ENCODE data around the gene CCNL2. TPM values are rescaled to one million over a fixed set of nuclear protein-coding genes. Genes with fewer than 3 reads are reported as not detected.
"Not testable (repeated sequence)": the region's sequence is repeated elsewhere in the genome, so short reads cannot be mapped to it uniquely, and the experiment has no call there.

CCNL2 gene
- total and polyA plus RNA-seq, 3 experiments from 2014 or later: 29.0 to 124 (median 119) TPM

DNA sequence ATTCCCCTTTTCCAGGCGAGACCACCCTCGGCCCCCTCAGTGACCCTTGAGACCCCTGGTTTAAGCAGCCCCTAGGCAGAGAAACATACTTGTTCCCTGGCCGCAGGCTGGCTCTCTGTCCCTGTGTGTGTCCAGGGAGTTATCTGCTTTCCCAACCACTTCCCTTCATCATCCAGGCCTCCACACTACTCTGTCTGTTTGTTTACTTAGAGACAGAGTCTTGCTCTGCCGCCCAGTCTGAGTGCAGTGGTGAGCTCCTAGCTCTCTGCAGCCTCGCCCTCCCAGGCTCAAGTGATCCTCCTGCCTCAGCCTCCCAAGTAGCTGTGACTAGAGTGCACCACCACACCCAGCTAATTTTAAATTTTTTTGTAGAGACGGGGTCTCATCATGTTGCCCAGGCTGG lies 30.5 kb upstream of the CCNL2 start:
- Mint-ChIP-seq H3K4me3 (no peak overlapping the region), H3K36me3 (no peaks in the 10 kb centered on the region), H3K9me3 (no peaks in the 10 kb centered on the region), H3K27ac (peak overlapping the region in 1 of 8 donors; percentile 2), H3K4me1 (peaks cover 3 to 7% (median 5%) of the 10 kb centered on the region in 3 donors), H3K27me3 (peaks cover 19 to 29% of the 10 kb centered on the region in 2 donors)
- ChIA-PET POLR2A (no interaction called here), CTCF (interaction anchor here (2.1 kb wide), 1 partner anchor 11 kb away, joined by 5 read pairs; no protein-coding TSS in a partner anchor)
- H3K27ac ChIP-seq (ENCODE audit: low read depth, low read length): no peak overlapping the region
- no peaks in the 10 kb centered on the region for H3K4me1 ChIP-seq (ENCODE audit: insufficient read depth, low read length)
- H3K9me3 ChIP-seq (ENCODE audit: low read length): no peaks in the 10 kb centered on the region
- no peak for DNase-seq
- no peak overlapping the region for H3K4me3 ChIP-seq (ENCODE audit: low read length)
- peaks cover 2% of the 10 kb centered on the region for H3K27me3 ChIP-seq (ENCODE audit: insufficient read depth, low read length, poor library complexity, severe bottlenecking)
- no peaks in the 10 kb centered on the region for H3K36me3 ChIP-seq (ENCODE audit: insufficient read depth, low read length)

DNA sequence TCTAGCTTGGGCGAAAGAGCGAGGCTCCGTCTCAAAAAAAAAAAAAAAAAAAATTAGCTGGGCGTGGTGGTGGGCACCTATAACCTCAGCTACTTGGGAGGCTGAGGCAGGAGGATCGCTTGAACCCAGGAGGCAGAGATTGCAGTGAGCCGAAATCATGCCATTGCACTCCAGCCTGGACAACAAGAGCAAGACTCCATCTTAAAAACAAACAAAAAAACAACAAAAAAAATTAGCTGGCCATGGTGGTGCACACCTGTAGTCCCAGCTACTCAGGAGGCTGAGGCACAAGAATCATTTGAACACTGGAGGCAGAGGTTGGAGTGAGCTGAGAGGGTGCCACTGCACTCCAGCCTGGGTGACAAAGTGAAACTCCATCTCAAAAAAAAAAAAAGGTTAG lies 29.8 kb upstream of the CCNL2 start:
- POLR2A ChIA-PET; H3K36me3 ChIP-seq (ENCODE audit: insufficient read depth, low read length); DNase-seq; H3K27ac Mint-ChIP-seq; H3K9me3 ChIP-seq (ENCODE audit: low read length); H3K27ac ChIP-seq (ENCODE audit: low read depth, low read length); H3K4me3 ChIP-seq (ENCODE audit: low read length); H3K36me3 Mint-ChIP-seq; H3K4me3 Mint-ChIP-seq; H3K4me1 ChIP-seq (ENCODE audit: insufficient read depth, low read length); H3K9me3 Mint-ChIP-seq; H3K27me3 ChIP-seq (ENCODE audit: insufficient read depth, low read length, poor library complexity, severe bottlenecking); H3K4me1 Mint-ChIP-seq: not testable (repeated sequence)
- H3K27me3 Mint-ChIP-seq: peaks cover 23 to 29% of the 10 kb centered on the region in 2 donors
- CTCF ChIA-PET: interaction anchor here (1.0 to 2.1 kb wide), 2 partner anchors 11 to 15 kb away, joined by 4 to 5 read pairs; no protein-coding TSS in a partner anchor

DNA sequence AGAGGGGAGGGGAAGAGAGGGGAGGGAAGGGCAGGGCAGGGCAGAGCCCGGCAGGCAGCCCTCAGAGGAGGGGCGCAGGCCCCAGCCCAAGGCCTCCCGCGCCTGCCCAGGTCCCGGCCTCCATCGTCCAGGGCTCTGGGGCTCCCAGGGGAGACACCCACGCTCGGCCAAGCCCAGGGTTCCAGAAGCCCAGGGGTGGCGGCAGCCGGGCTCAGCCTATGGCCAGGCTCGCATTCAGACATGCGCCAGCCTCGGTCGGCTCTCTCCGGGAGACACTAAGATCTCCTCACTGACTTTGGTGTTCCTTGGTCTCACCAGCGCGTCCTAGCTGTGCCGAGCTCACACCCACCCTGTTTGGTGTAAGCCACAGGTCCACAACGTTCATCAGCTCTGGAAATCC lies 29.0 kb upstream of the CCNL2 start:
- peak overlapping the region in 4 of 7 donors; percentile 13 to 68 (median 50) for H3K4me3 Mint-ChIP-seq
- H3K27me3 ChIP-seq (ENCODE audit: insufficient read depth, low read length, poor library complexity, severe bottlenecking): no peaks in the 10 kb centered on the region

DNA sequence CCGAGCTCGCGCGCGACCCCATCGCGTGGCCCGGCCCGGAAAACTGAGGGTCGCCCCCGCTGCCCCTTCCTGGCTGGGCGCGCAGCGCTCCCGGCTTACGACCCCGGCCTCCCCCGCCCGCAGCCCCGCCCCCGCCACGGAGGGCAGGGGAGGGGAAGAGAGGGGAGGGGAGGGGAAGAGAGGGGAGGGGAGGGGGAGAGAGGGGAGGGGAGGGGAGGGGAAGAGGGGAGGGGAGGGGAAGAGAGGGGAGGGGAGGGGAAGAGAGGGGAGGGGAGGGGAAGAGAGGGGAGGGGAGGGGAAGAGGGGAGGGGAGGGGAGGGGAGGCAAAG lies 28.6 kb upstream of the CCNL2 start:
- H3K36me3 Mint-ChIP-seq: no peaks in the 10 kb centered on the region

More for the DNA sequence above, 29.0 kb upstream of the CCNL2 start:
- peaks cover 24 to 31% of the 10 kb centered on the region in 2 donors for H3K27me3 Mint-ChIP-seq
- peak overlapping the region in 1 of 8 donors; percentile 70 for H3K27ac Mint-ChIP-seq
- CTCF ChIA-PET: interaction anchor here (1.0 to 2.1 kb wide), 2 partner anchors 12 to 14 kb away, joined by 4 to 5 read pairs; no protein-coding TSS in a partner anchor
- H3K36me3 Mint-ChIP-seq: no peaks in the 10 kb centered on the region
- POLR2A ChIA-PET: no interaction called here
- Histone ChIP-seq H3K4me3 (ENCODE audit: low read length) (no peak overlapping the region), H3K27ac (ENCODE audit: low read depth, low read length) (no peak overlapping the region), H3K9me3 (ENCODE audit: low read length) (no peaks in the 10 kb centered on the region), H3K36me3 (ENCODE audit: insufficient read depth, low read length) (no peaks in the 10 kb centered on the region), H3K4me1 (ENCODE audit: insufficient read depth, low read length) (no peaks in the 10 kb centered on the region)
- no peak for DNase-seq
- peaks cover 3 to 7% (median 5%) of the 10 kb centered on the region in 3 donors for H3K4me1 Mint-ChIP-seq
- H3K9me3 Mint-ChIP-seq: no peaks in the 10 kb centered on the region

DNA sequence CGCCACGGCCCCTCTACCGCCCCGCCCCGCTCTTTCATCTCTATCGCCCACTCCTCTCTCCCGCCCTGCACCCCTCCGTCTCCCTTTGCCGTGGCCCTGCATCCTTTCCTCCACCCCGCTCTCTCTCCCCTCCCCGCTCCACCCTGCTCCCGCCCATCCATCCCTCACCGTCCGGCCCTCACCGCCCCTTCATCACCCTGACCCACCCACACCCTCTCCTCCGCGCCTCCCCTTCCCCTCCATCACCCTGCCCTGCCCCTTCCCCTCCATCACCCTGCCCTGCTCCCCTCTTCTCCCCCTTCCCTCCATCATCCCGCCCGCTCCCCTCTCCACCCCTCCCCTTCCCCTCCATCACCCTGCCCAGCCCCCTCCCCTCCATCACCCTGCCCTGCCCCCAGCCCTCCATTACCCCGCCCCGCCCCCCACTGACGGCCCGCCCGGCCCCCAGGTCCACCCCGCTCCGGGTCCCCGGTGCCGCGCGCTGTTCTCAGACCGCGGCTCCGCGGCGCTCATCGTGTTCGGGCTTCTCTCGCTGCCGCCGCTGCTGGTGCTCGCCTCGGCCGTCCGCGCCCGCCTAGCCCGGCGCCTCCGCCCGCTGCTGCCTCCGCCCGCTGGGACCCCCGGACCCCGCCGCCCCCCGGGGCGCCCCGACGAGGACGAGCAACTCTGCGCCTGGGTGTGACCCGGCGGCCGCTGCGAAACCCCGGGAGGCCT lies 28.1 kb upstream of the CCNL2 start:
- ChIA-PET CTCF (no interaction called here), POLR2A (no interaction called here)
- no peaks in the 10 kb centered on the region for H3K36me3 ChIP-seq (ENCODE audit: insufficient read depth, low read length)
- Mint-ChIP-seq H3K9me3 (no peaks in the 10 kb centered on the region), H3K36me3 (no peaks in the 10 kb centered on the region), H3K4me3 (no peak overlapping the region), H3K27ac (no peak overlapping the region), H3K4me1 (peaks cover 3 to 13% (median 5%) of the 10 kb centered on the region in 3 donors), H3K27me3 (peaks cover 31 to 37% of the 10 kb centered on the region in 2 donors)
- H3K27me3 ChIP-seq (ENCODE audit: insufficient read depth, low read length, poor library complexity, severe bottlenecking): no peaks in the 10 kb centered on the region
- H3K4me3 ChIP-seq (ENCODE audit: low read length): no peak overlapping the region
- no peak overlapping the region for H3K27ac ChIP-seq (ENCODE audit: low read depth, low read length)
- DNase-seq: no peak
- no peaks in the 10 kb centered on the region for H3K9me3 ChIP-seq (ENCODE audit: low read length)
- H3K4me1 ChIP-seq (ENCODE audit: insufficient read depth, low read length): no peaks in the 10 kb centered on the region

More for the DNA sequence above, 28.6 kb upstream of the CCNL2 start:
- Mint-ChIP-seq H3K4me3 (no peak overlapping the region), H3K27ac (no peak overlapping the region), H3K9me3 (no peaks in the 10 kb centered on the region), H3K4me1 (peaks cover 3 to 11% (median 5%) of the 10 kb centered on the region in 3 donors), H3K27me3 (peaks cover 28 to 35% of the 10 kb centered on the region in 2 donors)
- POLR2A ChIA-PET: no interaction called here
- no peak overlapping the region for H3K4me3 ChIP-seq (ENCODE audit: low read length)
- H3K36me3 ChIP-seq (ENCODE audit: insufficient read depth, low read length): no peaks in the 10 kb centered on the region
- CTCF ChIA-PET: no interaction called here
- no peaks in the 10 kb centered on the region for H3K9me3 ChIP-seq (ENCODE audit: low read length)
- no peak overlapping the region for H3K27ac ChIP-seq (ENCODE audit: low read depth, low read length)
- H3K4me1 ChIP-seq (ENCODE audit: insufficient read depth, low read length): no peaks in the 10 kb centered on the region
- no peaks in the 10 kb centered on the region for H3K27me3 ChIP-seq (ENCODE audit: insufficient read depth, low read length, poor library complexity, severe bottlenecking)
- no peak for DNase-seq

DNA sequence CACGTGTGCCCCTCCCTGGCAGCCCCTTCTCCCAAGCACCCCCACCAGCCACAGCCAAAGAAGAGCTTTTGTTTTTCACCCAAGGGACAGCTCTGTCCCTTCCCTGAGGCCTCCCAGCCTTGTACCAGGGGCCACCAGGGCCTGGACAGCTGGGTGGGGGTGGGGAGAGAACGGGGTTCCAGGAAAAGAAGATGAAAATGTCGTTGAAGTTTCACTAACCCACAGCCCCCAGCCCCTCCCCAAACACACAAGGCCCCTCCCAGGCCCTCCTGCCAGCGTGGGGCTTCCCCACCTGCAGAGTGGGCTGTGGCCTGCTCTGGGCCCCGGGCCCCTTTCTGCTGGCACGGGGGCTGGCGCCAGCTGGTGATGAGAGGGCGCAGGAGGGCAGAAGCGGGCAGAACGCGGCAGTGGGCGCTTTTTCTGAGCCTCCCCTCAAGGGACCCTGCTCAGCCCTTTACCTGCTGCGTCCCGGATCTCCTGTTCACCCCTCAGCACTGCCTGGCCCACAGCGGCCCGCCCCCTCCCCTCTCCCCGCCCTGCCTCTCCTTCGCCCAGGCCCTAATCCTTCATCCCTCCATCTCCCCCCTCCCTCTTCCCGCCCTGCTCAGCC lies 27.5 kb upstream of the CCNL2 start:
- peaks cover 31 to 40% of the 10 kb centered on the region in 2 donors for H3K27me3 Mint-ChIP-seq
- H3K4me1 Mint-ChIP-seq: peaks cover 3 to 13% (median 5%) of the 10 kb centered on the region in 3 donors
- no peak overlapping the region for H3K27ac Mint-ChIP-seq
- no peak overlapping the region for H3K4me3 ChIP-seq (ENCODE audit: low read length)
- ChIA-PET POLR2A (interaction anchor here (0.6 kb wide), 2 partner anchors 20 to 468 kb away, joined by 3 to 4 read pairs; partner anchors contain the start of genes MRPL20 and NOC2L), CTCF (no interaction called here)
- no peaks in the 10 kb centered on the region for H3K36me3 ChIP-seq (ENCODE audit: insufficient read depth, low read length)
- no peaks in the 10 kb centered on the region for H3K36me3 Mint-ChIP-seq
- H3K9me3 Mint-ChIP-seq: no peaks in the 10 kb centered on the region
- no peaks in the 10 kb centered on the region for H3K27me3 ChIP-seq (ENCODE audit: insufficient read depth, low read length, poor library complexity, severe bottlenecking)
- no peak overlapping the region for H3K27ac ChIP-seq (ENCODE audit: low read depth, low read length)
- H3K4me3 Mint-ChIP-seq: peak overlapping the region in 1 of 7 donors; percentile 48
- H3K9me3 ChIP-seq (ENCODE audit: low read length): no peaks in the 10 kb centered on the region
- H3K4me1 ChIP-seq (ENCODE audit: insufficient read depth, low read length): no peaks in the 10 kb centered on the region
- DNase-seq: no peak

DNA sequence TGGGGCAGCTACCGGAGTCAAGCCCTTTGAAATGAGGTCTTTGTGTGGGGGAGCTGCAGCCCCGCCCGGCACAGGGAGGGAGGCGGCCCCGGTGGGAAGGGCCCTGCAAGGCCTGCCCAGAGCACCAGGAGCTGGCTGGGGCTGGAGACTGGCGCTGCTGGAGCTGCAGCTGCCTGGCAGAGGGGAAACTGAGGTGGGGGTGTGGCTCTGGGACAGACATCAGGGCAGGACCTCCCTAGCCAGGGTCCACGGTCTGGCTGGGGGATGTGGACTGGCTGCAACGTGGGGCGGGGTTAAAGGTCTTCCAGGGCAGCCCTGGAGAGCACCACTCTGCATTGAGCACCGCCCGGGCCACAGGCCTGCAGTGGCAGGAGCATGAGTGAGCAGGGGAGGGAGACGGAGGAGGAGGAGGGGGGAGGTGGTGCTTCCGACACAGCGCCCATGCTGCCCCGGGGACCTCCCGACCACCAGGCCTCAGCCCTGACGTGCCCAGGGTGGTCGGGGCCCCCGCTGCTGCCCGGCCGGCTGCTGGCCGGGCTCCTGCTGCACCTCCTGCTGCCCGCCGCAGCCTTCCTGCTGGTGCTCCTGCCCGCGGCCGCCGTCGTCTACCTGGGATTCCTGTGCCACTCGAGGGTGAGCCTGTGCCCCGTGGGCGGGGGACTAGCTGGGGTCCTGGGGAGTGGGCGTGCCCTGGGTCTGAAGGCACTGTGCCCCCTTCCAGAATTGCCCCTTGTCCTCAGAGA lies 26.8 kb upstream of the CCNL2 start:
- Histone ChIP-seq H3K4me3 (ENCODE audit: low read length) (no peak overlapping the region), H3K4me1 (ENCODE audit: insufficient read depth, low read length) (no peaks in the 10 kb centered on the region), H3K9me3 (ENCODE audit: low read length) (no peaks in the 10 kb centered on the region), H3K27ac (ENCODE audit: low read depth, low read length) (no peak overlapping the region), H3K27me3 (ENCODE audit: insufficient read depth, low read length, poor library complexity, severe bottlenecking) (no peaks in the 10 kb centered on the region), H3K36me3 (ENCODE audit: insufficient read depth, low read length) (no peaks in the 10 kb centered on the region)
- Mint-ChIP-seq H3K27ac (no peak overlapping the region), H3K36me3 (no peaks in the 10 kb centered on the region), H3K9me3 (no peaks in the 10 kb centered on the region), H3K27me3 (peaks cover 31 to 40% of the 10 kb centered on the region in 2 donors), H3K4me1 (peaks cover 3 to 13% (median 5%) of the 10 kb centered on the region in 3 donors), H3K4me3 (peak overlapping the region in 1 of 7 donors; percentile 48)
- ChIA-PET POLR2A (interaction anchor here (0.6 kb wide), 2 partner anchors 19 to 467 kb away, joined by 3 to 4 read pairs; partner anchors contain the start of genes MRPL20 and NOC2L), CTCF (no interaction called here)
- DNase-seq: no peak

DNA sequence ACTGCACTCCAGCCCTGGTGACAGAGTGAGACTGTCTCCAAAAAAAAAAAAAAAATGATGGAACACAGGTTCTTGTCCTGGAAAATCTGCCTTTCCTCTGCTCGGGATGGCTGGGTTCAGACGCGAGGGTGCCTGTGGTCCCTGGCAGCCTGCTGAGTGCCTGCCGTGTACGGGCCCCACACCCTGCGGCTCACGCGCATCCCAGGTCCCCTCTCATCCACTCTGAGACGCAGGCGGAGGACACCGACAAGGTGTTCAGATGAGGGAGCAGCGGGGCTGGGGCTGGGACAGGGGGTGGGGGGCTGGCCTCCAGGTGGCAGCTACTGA lies 26.3 kb upstream of the CCNL2 start:
- no peaks in the 10 kb centered on the region for H3K9me3 ChIP-seq (ENCODE audit: low read length)
- ChIA-PET CTCF (no interaction called here), POLR2A (no interaction called here)
- H3K27me3 ChIP-seq (ENCODE audit: insufficient read depth, low read length, poor library complexity, severe bottlenecking): no peaks in the 10 kb centered on the region
- Mint-ChIP-seq H3K4me3 (no peak overlapping the region), H3K9me3 (no peaks in the 10 kb centered on the region), H3K27ac (peak overlapping the region in 1 of 8 donors; percentile 29), H3K4me1 (peaks cover 3 to 13% (median 5%) of the 10 kb centered on the region in 3 donors), H3K27me3 (peaks cover 31 to 40% of the 10 kb centered on the region in 2 donors), H3K36me3 (no peaks in the 10 kb centered on the region)
- no peak overlapping the region for H3K4me3 ChIP-seq (ENCODE audit: low read length)
- H3K27ac ChIP-seq (ENCODE audit: low read depth, low read length): no peak overlapping the region
- no peaks in the 10 kb centered on the region for H3K4me1 ChIP-seq (ENCODE audit: insufficient read depth, low read length)
- no peaks in the 10 kb centered on the region for H3K36me3 ChIP-seq (ENCODE audit: insufficient read depth, low read length)
- DNase-seq: no peak
